ENCODE data around the gene SRGAP1.

- TF ChIP-seq CTCF (IDR thresholded peaks at IDR 0.05) (no peak), EP300 (IDR thresholded peaks at IDR 0.05) (no peak)
Measured at GRCh38 chr12:64193931-64194330, 349.4 kb downstream of the SRGAP1 start.

Data from upper lobe of left lung (tissue), 4 donors.